Dermis blood vessel endothelial cell (primary cell): ENCODE measurements around the gene PSMG3. TPM values are rescaled to one million over a fixed set of nuclear protein-coding genes. Genes with fewer than 3 reads are reported as not detected.
"Not testable (repeated sequence)": the region's sequence is repeated elsewhere in the genome, so short reads cannot be mapped to it uniquely, and the experiment has no call there.

ENCODE experiments used
- DNase-seq: peaks from one replicate; pipeline ENCODE4 v3.0.0; 2010
- total RNA-seq: library from RNA; depleted of rRNA; stranded (reverse); fragments of >200 nt; gene quantifications from 2 replicates; pipeline ENCODE4 v1.2.3, GENCODE V29; 2014

PSMG3 gene
- total RNA-seq, 1 donor from 2014 or later = 20.1 TPM

DNA sequence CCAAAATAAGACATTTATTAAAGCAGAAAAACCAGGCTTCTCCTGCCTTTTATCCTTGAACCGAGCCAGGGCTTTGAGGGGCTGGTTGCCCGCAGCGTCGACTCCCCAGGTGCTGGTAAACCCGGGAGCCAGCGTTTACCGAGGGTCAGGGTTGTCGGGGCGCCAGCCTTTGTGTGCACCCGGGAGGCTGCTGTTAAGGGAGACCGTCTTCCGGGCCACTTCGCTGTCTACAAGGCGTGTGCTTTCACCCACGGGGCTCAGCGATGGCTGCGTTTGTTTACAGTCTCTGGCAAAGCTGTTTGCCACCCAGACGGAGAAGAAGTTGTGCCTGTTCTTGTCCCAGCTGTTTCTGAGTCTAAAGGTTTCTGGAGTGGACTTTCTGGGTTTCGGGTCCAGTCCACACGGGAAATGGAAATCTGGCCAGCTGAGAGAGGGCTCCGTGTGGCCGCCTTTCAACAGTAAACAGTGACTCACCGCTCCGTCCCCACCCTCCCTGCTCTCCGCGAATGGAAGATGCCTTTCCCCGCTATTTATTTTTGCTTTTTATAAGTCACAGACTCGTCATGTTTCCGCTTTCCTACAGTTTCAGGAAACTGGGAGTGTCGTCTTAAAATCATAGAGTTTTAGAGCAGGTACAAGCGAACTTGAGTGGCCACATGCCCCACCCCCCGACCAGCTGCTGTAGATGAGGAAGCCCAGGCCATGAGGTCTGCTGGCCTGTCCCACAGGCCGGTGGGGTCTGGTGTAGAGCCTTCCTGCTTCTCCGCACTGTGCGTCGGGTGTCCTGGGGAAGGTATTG, 37.2 kb downstream of the PSMG3 start:
- DNase-seq = peak; percentile 95

DNA sequence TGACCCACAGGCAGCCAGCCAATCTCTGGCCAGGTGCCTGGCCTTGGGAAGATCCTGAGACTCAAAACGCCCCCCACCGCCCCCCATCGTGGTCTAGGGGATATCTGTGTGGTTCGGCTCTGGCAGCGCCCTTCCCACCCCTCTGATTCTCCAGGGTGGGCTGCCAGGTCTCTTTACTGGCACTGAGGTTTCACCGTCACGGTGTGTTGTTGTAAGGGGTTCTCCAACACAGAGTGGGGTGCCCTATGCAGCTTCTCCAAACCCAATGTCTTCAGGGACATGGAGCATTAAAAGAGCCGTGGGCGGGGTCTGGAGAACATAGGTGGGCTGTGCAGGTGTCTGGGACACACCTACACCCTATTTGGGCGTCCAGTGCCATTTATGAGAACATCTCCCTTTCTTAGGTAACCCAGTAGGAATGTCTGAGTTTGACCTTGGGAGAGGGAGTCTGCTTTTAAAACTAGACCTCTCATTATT, 37.8 kb downstream of the PSMG3 start:
- no peak for DNase-seq

DNA sequence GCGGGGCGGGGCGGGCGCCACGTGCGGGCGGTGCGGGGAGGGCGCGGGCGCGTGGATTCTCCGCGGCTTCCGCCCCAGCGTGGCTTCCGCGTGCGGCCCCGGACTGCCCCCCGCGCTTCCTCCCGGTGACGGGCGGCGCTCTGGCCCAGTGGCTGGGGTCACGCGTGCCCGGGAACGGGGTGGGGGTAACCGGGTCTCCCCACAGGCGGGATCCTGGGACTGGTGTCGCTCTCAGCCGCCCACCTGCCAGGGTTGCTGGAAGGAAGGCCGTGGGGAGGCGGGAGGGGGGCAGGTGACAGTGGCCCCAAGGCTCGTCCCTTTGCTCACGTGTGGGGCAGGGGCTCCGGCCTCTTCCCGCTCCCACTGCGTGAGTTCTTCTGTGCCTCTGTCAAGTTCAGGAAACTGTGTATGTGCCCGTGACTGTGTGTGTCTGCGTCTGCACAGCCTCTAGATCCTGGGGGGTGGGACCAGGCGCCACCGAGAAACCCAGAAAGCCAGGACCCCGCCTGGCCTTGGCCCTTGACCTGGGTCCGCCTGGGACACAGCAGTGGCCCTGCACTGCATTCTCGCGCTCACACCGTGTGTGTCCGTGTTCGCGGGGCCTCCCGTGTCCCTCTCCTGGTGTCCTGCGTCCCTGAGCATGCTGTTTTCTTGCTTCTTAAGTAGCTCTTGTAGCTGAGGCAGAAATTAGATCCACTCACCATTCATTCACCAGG, 38.4 kb downstream of the PSMG3 start:
- peak; percentile 59 for DNase-seq

DNA sequence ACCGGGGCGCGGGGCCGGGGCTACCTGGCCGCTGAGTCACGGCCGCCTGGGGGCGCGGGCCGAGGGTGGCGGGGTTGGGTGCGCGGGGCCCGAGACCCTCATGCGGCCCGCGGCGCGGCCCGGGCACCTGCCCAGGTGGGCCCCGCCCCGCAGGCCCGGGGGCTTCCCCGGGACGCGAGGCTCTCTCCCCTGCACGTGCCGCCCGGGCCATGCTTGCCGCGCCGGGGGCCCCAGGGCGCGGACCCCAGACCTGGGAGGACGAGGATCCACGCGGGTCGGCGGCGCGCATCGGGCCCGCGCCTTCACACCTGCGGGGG, 38.9 kb downstream of the PSMG3 start:
- DNase-seq = no peak

DNA sequence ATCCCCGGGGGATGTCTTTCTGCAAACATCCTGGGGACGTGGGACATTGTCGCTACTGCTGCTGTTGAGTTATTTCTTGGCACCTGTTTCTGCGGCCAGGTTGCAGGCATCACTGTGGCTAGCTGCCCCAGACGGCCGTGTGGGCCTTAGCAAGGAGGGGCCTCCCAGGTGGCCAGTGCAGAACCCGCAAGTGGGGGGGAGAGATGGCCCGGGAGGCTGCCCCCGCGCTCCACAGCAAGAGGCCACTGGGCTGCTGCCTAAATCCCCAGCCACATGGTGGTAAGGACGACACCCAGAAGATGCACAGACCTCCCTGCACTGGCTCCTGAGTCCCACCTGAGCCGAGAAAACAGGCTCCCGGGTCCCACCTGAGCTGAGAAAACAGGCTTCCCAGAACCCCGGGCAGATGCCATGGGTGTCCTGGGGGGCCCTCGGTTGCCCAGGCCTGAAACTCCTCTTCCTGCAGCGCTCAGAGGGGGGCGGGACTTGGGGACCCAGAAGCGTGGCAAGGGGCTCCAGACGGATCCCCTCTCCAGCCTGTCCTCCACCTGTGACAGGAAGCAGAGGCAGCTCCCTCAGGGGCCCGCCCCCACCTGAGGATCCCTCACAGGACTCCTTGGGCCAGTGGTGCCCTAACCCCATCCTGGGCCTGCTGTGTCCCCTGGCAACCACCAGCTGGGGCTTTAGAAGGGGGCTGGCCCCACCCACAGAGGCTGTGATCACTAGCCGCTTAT, 40.3 kb downstream of the PSMG3 start:
- no peak for DNase-seq

DNA sequence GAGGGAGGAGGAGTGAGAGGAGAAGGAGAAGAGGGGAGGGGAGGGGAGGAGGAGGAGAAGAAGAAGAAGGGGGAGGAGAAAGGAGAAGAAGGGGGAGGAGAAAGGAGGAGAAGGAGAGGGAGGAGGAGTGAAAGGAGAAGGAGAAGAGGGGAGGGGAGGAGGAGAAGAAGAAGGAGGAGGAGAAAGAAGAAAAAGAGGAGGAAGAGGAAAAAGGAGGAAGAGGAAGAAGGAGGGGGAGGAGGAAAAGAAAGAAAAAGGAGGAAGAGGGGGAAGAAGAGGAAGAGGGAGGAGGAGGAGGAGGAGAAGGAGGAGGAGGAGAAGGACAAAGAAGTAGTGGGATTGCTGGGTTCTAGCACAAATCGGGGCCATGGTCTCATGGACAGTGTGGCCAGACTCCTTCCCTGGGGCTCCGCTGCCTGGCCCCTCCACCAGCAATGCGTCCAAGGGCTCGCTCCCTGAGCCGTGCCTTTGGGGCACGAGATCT, 43.5 kb downstream of the PSMG3 start:
- DNase-seq = no peak

DNA sequence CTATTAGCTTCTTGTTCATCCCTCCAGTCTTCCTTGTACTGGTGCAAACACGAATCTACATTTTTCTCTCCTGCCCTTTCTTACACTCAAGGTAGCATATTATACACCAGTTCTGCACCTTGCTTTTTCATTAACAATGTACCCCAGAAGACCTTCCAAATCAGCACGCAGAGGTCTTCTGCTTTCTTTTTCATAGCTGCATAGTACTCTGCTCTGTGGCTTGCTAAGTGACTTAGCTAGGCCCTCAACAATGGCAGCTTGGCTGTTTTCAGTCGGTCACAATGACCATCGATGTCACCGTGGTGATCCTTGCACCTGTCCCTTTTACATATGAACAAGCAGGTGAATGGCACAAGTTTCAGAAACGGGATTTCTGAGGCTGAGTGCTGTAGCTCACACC, 44.4 kb downstream of the PSMG3 start:
- no peak for DNase-seq

DNA sequence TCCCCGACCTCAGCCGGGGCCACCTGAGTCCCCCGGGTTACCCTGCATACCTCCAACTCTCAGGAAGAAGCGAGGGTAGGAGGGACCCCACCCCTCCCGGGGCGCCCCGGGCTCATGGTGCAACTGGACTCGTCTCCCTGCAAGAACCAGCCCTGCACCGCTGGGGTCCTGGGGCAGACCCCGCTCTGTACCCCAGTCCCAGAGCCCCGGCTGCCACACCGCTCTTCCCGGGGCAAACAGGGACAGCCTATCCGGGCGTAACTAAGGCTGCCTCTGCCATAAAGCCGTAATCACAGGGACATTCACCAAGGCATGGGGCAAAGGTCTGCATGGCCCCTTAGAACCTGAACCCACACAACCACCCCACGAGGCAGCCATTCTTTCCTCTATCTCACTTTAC, 46.0 kb downstream of the PSMG3 start:
- DNase-seq = no peak

DNA sequence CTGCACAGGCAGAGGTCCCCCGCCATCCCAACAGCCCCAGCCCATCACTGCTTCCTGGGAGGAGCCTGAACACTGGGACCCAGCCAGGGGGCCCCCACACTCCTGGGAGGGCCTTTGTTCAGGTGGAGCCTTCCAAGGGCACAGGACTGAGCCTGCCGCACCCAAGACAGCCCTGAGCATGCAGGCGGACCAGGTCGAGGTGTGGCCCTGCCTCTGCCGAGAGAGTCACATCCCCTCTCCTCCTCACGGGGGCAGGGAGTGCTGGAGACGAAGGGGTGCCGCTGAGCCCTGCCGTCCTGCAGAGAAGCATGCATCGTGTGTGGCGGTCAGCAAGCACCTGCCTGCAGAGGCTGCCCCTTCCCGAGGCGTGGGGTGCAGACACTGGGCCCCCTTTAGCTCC, 46.6 kb downstream of the PSMG3 start:
- DNase-seq = no peak

DNA sequence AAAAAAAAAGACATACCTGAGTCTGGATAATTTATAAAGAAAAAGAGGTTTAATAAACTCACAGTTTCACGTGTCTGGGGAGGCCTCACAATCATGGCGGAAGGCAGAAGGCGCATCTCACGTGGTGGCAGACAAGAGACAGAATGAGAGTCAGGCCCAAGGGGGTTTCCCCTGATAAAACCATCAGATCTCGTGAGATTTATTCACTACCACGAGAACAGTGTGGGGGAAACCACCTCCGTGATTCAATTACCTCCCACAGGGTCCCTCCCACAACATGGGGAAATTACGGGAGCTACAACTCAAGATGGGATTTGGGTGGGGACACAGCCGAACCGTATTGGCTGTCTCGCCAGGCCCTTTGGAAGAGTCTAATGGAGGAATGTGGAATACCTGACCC, 48.4 kb downstream of the PSMG3 start:
- no peak for DNase-seq

DNA sequence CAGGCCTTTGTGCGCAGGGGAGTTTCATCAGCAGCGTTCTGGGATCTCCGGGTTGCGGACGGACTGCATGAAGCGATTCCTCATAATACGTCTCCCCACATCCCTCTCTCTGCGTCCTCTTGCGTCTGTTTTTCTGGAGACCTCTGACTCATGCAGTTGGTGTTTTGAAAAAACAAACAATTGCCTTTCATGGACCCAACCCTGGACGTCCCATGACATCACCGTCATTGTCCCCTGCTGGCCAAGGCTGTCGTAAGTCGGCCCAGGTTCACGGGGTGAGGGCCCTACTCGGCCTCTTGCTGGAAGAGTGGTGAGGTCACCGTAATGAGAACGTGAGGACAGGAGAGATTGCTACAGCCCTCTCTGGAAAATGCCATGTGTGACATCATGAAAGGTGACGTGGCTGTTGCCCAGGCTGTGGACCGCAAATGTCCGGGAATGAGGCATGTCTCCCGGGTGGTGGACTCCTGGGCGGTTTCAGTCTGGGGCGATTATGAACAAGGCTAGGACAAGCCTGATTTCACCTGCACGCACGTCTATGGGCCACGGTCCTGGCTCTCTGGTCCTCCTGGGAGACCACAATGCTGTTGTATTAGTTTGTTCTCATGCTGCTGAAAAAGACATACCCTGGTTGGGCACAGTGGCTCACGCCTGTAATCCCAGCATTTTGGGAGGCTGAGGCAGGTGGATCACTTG, 49.1 kb downstream of the PSMG3 start:
- DNase-seq = peak; percentile 93

DNA sequence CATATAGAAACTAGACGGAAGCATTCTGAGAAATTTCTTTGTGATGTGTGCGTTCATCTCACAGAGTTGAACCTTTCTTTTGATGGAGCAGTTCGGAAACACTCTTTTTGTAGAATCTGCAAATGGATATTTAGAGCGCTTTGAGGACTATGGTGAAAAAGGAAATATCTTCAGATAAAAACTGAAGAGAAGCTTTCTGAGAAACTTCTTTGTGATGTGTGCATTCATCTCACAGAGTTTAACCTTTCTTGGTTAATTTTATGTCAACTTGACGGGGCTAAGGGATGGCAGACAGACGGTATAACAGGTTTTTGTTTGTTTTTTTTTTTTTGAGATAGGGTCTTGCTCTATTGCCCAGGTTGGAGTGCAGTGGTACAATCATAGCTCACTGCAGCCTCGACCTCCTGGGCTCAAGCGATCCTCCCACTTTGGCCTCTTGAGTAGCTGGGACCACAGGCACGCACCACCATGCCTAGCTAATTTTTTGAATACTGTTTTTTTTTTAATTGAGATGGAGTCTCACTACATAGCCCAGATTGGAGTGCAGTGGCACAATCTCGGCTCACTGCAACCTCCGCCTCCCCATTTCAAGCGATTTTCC, 50.4 kb downstream of the PSMG3 start:
- DNase-seq = not testable (repeated sequence)

Other genes with a start within 250 kb of the PSMG3 start
- 14.4 and 19.1 TPM in 2 replicates for gene MICALL2, start 110.6 kb downstream of the PSMG3 start, total RNA-seq
- gene INTS1, start 65.6 kb downstream of the PSMG3 start, total RNA-seq = 44.6 and 80.1 TPM in 2 replicates
- gene MAFK, start 39.3 kb downstream of the PSMG3 start, total RNA-seq = 34.7 and 42.9 TPM in 2 replicates
- gene TMEM184A, start 13.8 kb downstream of the PSMG3 start, total RNA-seq = under 0.01 and 0.05 TPM in 2 replicates
- gene ELFN1, start 100.2 kb upstream of the PSMG3 start, total RNA-seq = 0.56 and 1.2 TPM in 2 replicates